GM23338 (cell line): ENCODE measurements around the gene OR2AE1. TPM values are rescaled to one million over a fixed set of nuclear protein-coding genes. Genes with fewer than 3 reads are reported as not detected.

Experiments
- ATAC-seq: fragments of 200-7000 bp; cut with Tn5 transposase; 3 replicates; pipeline ENCODE4 v1.9.1; 2020
- DNase-seq: peaks from one replicate; pipeline ENCODE4 v3.0.0-alpha.2; 2015; ENCODE audit warnings: low spot score
- H2AFZ ChIP-seq: fragments of 200-600 bp; sonication (generic); 2 replicates; pipeline ENCODE4 v1.8.0; 2016; ENCODE audit warnings: antibody characterized with exemption, mild to moderate bottlenecking, moderate library complexity
- H3F3A ChIP-seq: fragments of 200-600 bp; sonication (generic); replicated peaks from 2 replicates; pipeline ENCODE4 v1.8.0; 2017; ENCODE audit warnings: antibody characterized with exemption, mixed run types, low read depth
- H3K27ac ChIP-seq: fragments of 200-600 bp; sonication (generic); 2 replicates; pipeline ENCODE4 v1.6.1; 2016; ENCODE audit warnings: low read depth
- H3K27me3 ChIP-seq: fragments of 200-600 bp; sonication (generic); 2 replicates; pipeline ENCODE4 v1.8.0; 2016; ENCODE audit warnings: mild to moderate bottlenecking, mixed run types, moderate library complexity; ENCODE audit not compliant: insufficient read depth
- H3K36me3 ChIP-seq: fragments of 200-600 bp; sonication (generic); 2 replicates; pipeline ENCODE4 v1.8.0; 2016; ENCODE audit warnings: mild to moderate bottlenecking; ENCODE audit not compliant: insufficient read depth
- H3K4me1 ChIP-seq: fragments of 200-600 bp; sonication (generic); 2 replicates; pipeline ENCODE4 v1.8.0; 2016; ENCODE audit warnings: mild to moderate bottlenecking, moderate library complexity; ENCODE audit not compliant: insufficient read depth
- H3K4me2 ChIP-seq: fragments of 200-600 bp; sonication (generic); 2 replicates; pipeline ENCODE4 v1.7.1; 2017; ENCODE audit warnings: mixed run types
- H3K4me3 ChIP-seq: fragments of 200-600 bp; sonication (generic); 2 replicates; pipeline ENCODE4 v1.6.1; 2016; ENCODE audit warnings: mixed run types
- H3K79me2 ChIP-seq: fragments of 200-600 bp; sonication (generic); replicated peaks from 2 replicates; pipeline ENCODE4 v1.8.0; 2017; ENCODE audit warnings: mild to moderate bottlenecking; ENCODE audit not compliant: insufficient read depth
- H3K9me2 ChIP-seq: fragments of 200-600 bp; sonication (generic); 2 replicates; pipeline ENCODE4 v1.8.0; 2017; ENCODE audit not compliant: insufficient read depth
- H4K20me1 ChIP-seq: fragments of 200-600 bp; sonication (generic); replicated peaks from 2 replicates; pipeline ENCODE4 v1.8.0; 2017; ENCODE audit warnings: mild to moderate bottlenecking; ENCODE audit not compliant: insufficient read depth
- H3K27ac Mint-ChIP-seq: 2 replicates; pipeline ENCODE4 v1.8.0; 2020; ENCODE audit warnings: inconsistent platforms, mild to moderate bottlenecking, moderate library complexity, mixed read lengths
- H3K27me3 Mint-ChIP-seq: 3 replicates; pipeline ENCODE4 v1.8.0; 2022; ENCODE audit warnings: low read depth, mild to moderate bottlenecking, moderate library complexity, mixed read lengths, inconsistent platforms; ENCODE audit not compliant: insufficient read depth, poor library complexity
- H3K36me3 Mint-ChIP-seq: 3 replicates; pipeline ENCODE4 v1.8.0; 2021; ENCODE audit warnings: low read depth, mild to moderate bottlenecking, inconsistent platforms, moderate library complexity, mixed read lengths
- H3K4me1 Mint-ChIP-seq: 3 replicates; pipeline ENCODE4 v1.8.0; 2020; ENCODE audit warnings: mild to moderate bottlenecking, inconsistent platforms, mixed read lengths
- H3K4me3 Mint-ChIP-seq: 3 replicates; pipeline ENCODE4 v1.8.0; 2021; ENCODE audit warnings: moderate library complexity, mild to moderate bottlenecking, inconsistent platforms, mixed read lengths
- H3K9me3 Mint-ChIP-seq: 3 replicates; pipeline ENCODE4 v1.8.0; 2020; ENCODE audit warnings: moderate library complexity, mild to moderate bottlenecking, inconsistent platforms, mixed read lengths
- CREB1 ChIP-seq: fragments of 250-450 bp; sonication (Bioruptor Pico); IDR thresholded peaks from 2 replicates; pipeline ENCODE4 v1.5.0; 2020; ENCODE audit warnings: low read depth, mild to moderate bottlenecking, moderate library complexity
- CTCF ChIP-seq, 2 experiments: fragments of 200-600 bp in 1 of 2; sonication (generic) in 1 of 2; conservative IDR thresholded peaks; 2 replicates each; pipeline versions ENCODE4 v1.5.1 to v1.6.1; 2016 to 2017; ENCODE audit warnings: antibody characterized with exemption in 2 of 2, low read depth in 2 of 2, mild to moderate bottlenecking in 2 of 2, moderate library complexity in 1 of 2
- ETS1 ChIP-seq: IDR thresholded peaks from 2 replicates; pipeline ENCODE4 v1.6.1; 2016; ENCODE audit warnings: antibody characterized with exemption
- EZH2 ChIP-seq: fragments of 200-600 bp; sonication (generic); IDR thresholded peaks from one replicate; pipeline ENCODE4 v1.8.0; 2017; ENCODE audit warnings: antibody characterized with exemption, mild to moderate bottlenecking, low read depth; ENCODE audit not compliant: unreplicated experiment
- JUNB ChIP-seq: IDR thresholded peaks from one replicate; pipeline ENCODE4 v1.6.1; 2016; ENCODE audit warnings: antibody characterized with exemption; ENCODE audit not compliant: unreplicated experiment
- POLR2AphosphoS5 ChIP-seq: IDR thresholded peaks from 2 replicates; pipeline ENCODE4 v1.6.1; 2016; ENCODE audit warnings: antibody characterized with exemption, low read depth
- REST ChIP-seq: IDR thresholded peaks from one replicate; pipeline ENCODE4 v1.6.1; 2018; ENCODE audit warnings: antibody characterized with exemption; ENCODE audit not compliant: unreplicated experiment
- STAT1 ChIP-seq: IDR thresholded peaks from one replicate; pipeline ENCODE4 v1.6.1; 2016; ENCODE audit warnings: antibody characterized with exemption; ENCODE audit not compliant: unreplicated experiment
- ZNF114 ChIP-seq: fragments of 250-450 bp; sonication (Bioruptor Pico); IDR thresholded peaks from 2 replicates; pipeline ENCODE4 v1.5.0; 2020; ENCODE audit warnings: mild to moderate bottlenecking, moderate library complexity
- ZNF331 ChIP-seq: fragments of 250-450 bp; sonication (Bioruptor Pico); IDR thresholded peaks from 2 replicates; pipeline ENCODE4 v1.5.0; 2020; ENCODE audit warnings: low read depth, mild to moderate bottlenecking, moderate library complexity
- long read RNA-seq: library from polyadenylated mRNA; unstranded; transcript quantifications from one replicate; pipeline ENCODE4 v2.0.0, GENCODE V29; 2020; ENCODE audit not compliant: unreplicated experiment
- polyA plus RNA-seq: library from polyadenylated mRNA; unstranded; fragments of >200 nt; fragmentation: Nextera tagmentation; extraction: Ambion mirVana; gene quantifications from 2 replicates; pipeline ENCODE4 v1.2.1, GENCODE V29; 2016
- total RNA-seq: library from RNA; depleted of rRNA; stranded (reverse); fragments of >200 nt; shearing (Covaris generic); gene quantifications from 2 replicates; pipeline ENCODE4 v1.2.3, GENCODE V29; 2014; rRNA removed

The OR2AE1 gene
- total RNA-seq, result not detected in 2 replicates
- not detected in 2 replicates for polyA plus RNA-seq
- long read RNA-seq, result 0 reads

GRCh38 chr7:99876933-99877332 is at the start of gene OR2AE1:
Gene OR2AE1, minus strand, starts transcription at chr7:99877033. Its CDS starts 0 bp downstream, at chr7:99877033.
- no peak within 1 kb of the TSS for H3K27ac Mint-ChIP-seq
- no peak within 1 kb of the TSS for H3K27ac ChIP-seq

More at GRCh38 chr7:99876933-99877332, at the start of gene OR2AE1:
- ATAC-seq, result no peak
- Histone ChIP-seq H3K27me3 (no peaks in the 10 kb centered on the region), H3K36me3 (no peaks in the 10 kb centered on the region), H3F3A (no peaks in the 10 kb centered on the region), H3K79me2 (no peaks in the 10 kb centered on the region), H3K4me1 (no peaks in the 10 kb centered on the region), H3K9me2 (no peaks in the 10 kb centered on the region; the same call in 1 of the 2 replicates), H4K20me1 (no peaks in the 10 kb centered on the region), H3K4me2 (no peak within 1 kb of the TSS), H3K4me3 (no peak within 1 kb of the TSS), H2AFZ (no peak within 1 kb of the TSS)
- no peaks in the 10 kb centered on the region; the same call in 2 of the 3 replicates for H3K4me1 Mint-ChIP-seq
- no peak for TF ChIP-seq CREB1 (CRISPR knock-in tag)
- TF ChIP-seq JUNB, result no peak
- TF ChIP-seq EZH2, result no peak
- TF ChIP-seq STAT1, result no peak
- TF ChIP-seq ZNF114 (CRISPR knock-in tag), result no peak
- TF ChIP-seq REST, result no peak
- TF ChIP-seq POLR2AphosphoS5, result no peak
- no peak for TF ChIP-seq ZNF331 (CRISPR knock-in tag)
- TF ChIP-seq CTCF (conservative IDR thresholded peaks at IDR 0.05; ENCODE audit: low read depth in 2 of 2), result no peak
- TF ChIP-seq ETS1, result no peak
- no peaks in the 10 kb centered on the region for H3K36me3 Mint-ChIP-seq
- DNase-seq, result no peak
- H3K4me3 Mint-ChIP-seq, result no peak within 1 kb of the TSS
- no peaks in the 10 kb centered on the region; the same call in 2 of the 3 replicates for H3K9me3 Mint-ChIP-seq
- H3K27me3 Mint-ChIP-seq, result no peaks in the 10 kb centered on the region
